IPS-18a (cell line): ENCODE data around the gene PACRG.

Source experiments
- H3K27ac ChIP-seq: one replicate; pipeline ENCODE4 v1.5.1; 2013; ENCODE audit warnings: low read length
- H3K27me3 ChIP-seq: one replicate; pipeline ENCODE4 v1.6.1; 2013; ENCODE audit warnings: mild to moderate bottlenecking, low read length; ENCODE audit not compliant: control insufficient read depth, insufficient read depth
- H3K36me3 ChIP-seq: one replicate; pipeline ENCODE4 v1.6.1; 2013; ENCODE audit warnings: low read depth, low read length; ENCODE audit not compliant: control insufficient read depth
- H3K4me1 ChIP-seq: one replicate; pipeline ENCODE4 v1.6.1; 2013; ENCODE audit warnings: low read depth, low read length; ENCODE audit not compliant: control insufficient read depth
- H3K4me3 ChIP-seq: one replicate; pipeline ENCODE4 v1.5.1; 2013; ENCODE audit warnings: low read length
- H3K9ac ChIP-seq: one replicate; pipeline ENCODE4 v1.6.1; 2013; ENCODE audit warnings: mild to moderate bottlenecking, low read length, moderate library complexity
- H3K9me3 ChIP-seq: one replicate; pipeline ENCODE4 v1.6.1; 2013; ENCODE audit warnings: low read depth, low read length; ENCODE audit not compliant: control insufficient read depth

The PACRG gene

GRCh38 chr6:162951164-162951743 lies 223.5 kb downstream of the PACRG start:
- H3K36me3 ChIP-seq, result no peaks in the 10 kb centered on the region
- H3K4me1 ChIP-seq, result no peaks in the 10 kb centered on the region

GRCh38 chr6:162952423-162952822 lies 224.6 kb downstream of the PACRG start:
- no peaks in the 10 kb centered on the region for H3K9me3 ChIP-seq
- H3K4me1 ChIP-seq, result no peaks in the 10 kb centered on the region
- no peak overlapping the region for H3K4me3 ChIP-seq
- no peak overlapping the region for H3K9ac ChIP-seq
- H3K27ac ChIP-seq, result no peak overlapping the region
- no peaks in the 10 kb centered on the region for H3K27me3 ChIP-seq
- no peaks in the 10 kb centered on the region for H3K36me3 ChIP-seq

More at GRCh38 chr6:162951164-162951743, 223.5 kb downstream of the PACRG start:
- Histone ChIP-seq H3K9ac (no peak overlapping the region), H3K9me3 (no peaks in the 10 kb centered on the region), H3K27ac (no peak overlapping the region), H3K4me3 (no peak overlapping the region), H3K27me3 (no peaks in the 10 kb centered on the region)

- H3K9ac ChIP-seq, result no peak overlapping the region
- no peaks in the 10 kb centered on the region for H3K27me3 ChIP-seq
- no peaks in the 10 kb centered on the region for H3K4me1 ChIP-seq
- H3K27ac ChIP-seq, result no peak overlapping the region
- H3K9me3 ChIP-seq, result no peaks in the 10 kb centered on the region
- no peak overlapping the region for H3K4me3 ChIP-seq
- H3K36me3 ChIP-seq, result no peaks in the 10 kb centered on the region
These were observed 229.3 kb downstream of the PACRG start for GRCh38 chr6:162957062-162957461.

GRCh38 chr6:162960679-162961457 lies 233.1 kb downstream of the PACRG start:
- H3K9ac ChIP-seq, result no peak overlapping the region
- no peak overlapping the region for H3K4me3 ChIP-seq
- no peaks in the 10 kb centered on the region for H3K36me3 ChIP-seq
- H3K4me1 ChIP-seq, result no peaks in the 10 kb centered on the region
- no peaks in the 10 kb centered on the region for H3K9me3 ChIP-seq
- no peak overlapping the region for H3K27ac ChIP-seq
- H3K27me3 ChIP-seq, result no peaks in the 10 kb centered on the region

- H3K27me3 ChIP-seq, result no peaks in the 10 kb centered on the region
- H3K27ac ChIP-seq, result no peak overlapping the region
- H3K4me3 ChIP-seq, result no peak overlapping the region
- H3K36me3 ChIP-seq, result no peaks in the 10 kb centered on the region
- no peaks in the 10 kb centered on the region for H3K4me1 ChIP-seq
- no peak overlapping the region for H3K9ac ChIP-seq
- H3K9me3 ChIP-seq, result no peaks in the 10 kb centered on the region
These were observed 234.3 kb downstream of the PACRG start for GRCh38 chr6:162962093-162962492.

- H3K4me3 ChIP-seq, result no peak overlapping the region
- no peak overlapping the region for H3K27ac ChIP-seq
- H3K9ac ChIP-seq, result no peak overlapping the region
- H3K4me1 ChIP-seq, result no peaks in the 10 kb centered on the region
- H3K27me3 ChIP-seq, result no peaks in the 10 kb centered on the region
- H3K36me3 ChIP-seq, result no peaks in the 10 kb centered on the region
- no peaks in the 10 kb centered on the region for H3K9me3 ChIP-seq
These were observed 236.1 kb downstream of the PACRG start for GRCh38 chr6:162963861-162964260.

GRCh38 chr6:162964488-162965140 lies 236.8 kb downstream of the PACRG start:
- Histone ChIP-seq H3K4me1 (no peaks in the 10 kb centered on the region), H3K9me3 (no peaks in the 10 kb centered on the region), H3K27me3 (no peaks in the 10 kb centered on the region), H3K27ac (no peak overlapping the region), H3K4me3 (no peak overlapping the region), H3K9ac (no peak overlapping the region), H3K36me3 (no peaks in the 10 kb centered on the region)

- H3K27me3 ChIP-seq, result no peaks in the 10 kb centered on the region
- H3K9ac ChIP-seq, result no peak overlapping the region
- H3K27ac ChIP-seq, result no peak overlapping the region
- H3K4me3 ChIP-seq, result no peak overlapping the region
- no peaks in the 10 kb centered on the region for H3K4me1 ChIP-seq
- H3K9me3 ChIP-seq, result no peaks in the 10 kb centered on the region
- H3K36me3 ChIP-seq, result no peaks in the 10 kb centered on the region
These were observed 237.6 kb downstream of the PACRG start for GRCh38 chr6:162965366-162965765.

- Histone ChIP-seq H3K9me3 (no peaks in the 10 kb centered on the region), H3K9ac (no peak overlapping the region), H3K27ac (no peak overlapping the region), H3K27me3 (no peaks in the 10 kb centered on the region), H3K36me3 (no peaks in the 10 kb centered on the region), H3K4me1 (no peaks in the 10 kb centered on the region), H3K4me3 (no peak overlapping the region)
These were observed 242.5 kb downstream of the PACRG start for GRCh38 chr6:162970246-162970645.

- H3K9me3 ChIP-seq, result no peaks in the 10 kb centered on the region
- H3K36me3 ChIP-seq, result no peaks in the 10 kb centered on the region
- H3K9ac ChIP-seq, result no peak overlapping the region
- no peak overlapping the region for H3K27ac ChIP-seq
- no peak overlapping the region for H3K4me3 ChIP-seq
- no peaks in the 10 kb centered on the region for H3K4me1 ChIP-seq
- H3K27me3 ChIP-seq, result no peaks in the 10 kb centered on the region
These were observed 243.6 kb downstream of the PACRG start for GRCh38 chr6:162971356-162971755.

- Histone ChIP-seq H3K9ac (no peak overlapping the region), H3K27me3 (no peaks in the 10 kb centered on the region), H3K36me3 (no peaks in the 10 kb centered on the region), H3K4me3 (no peak overlapping the region), H3K9me3 (no peaks in the 10 kb centered on the region), H3K4me1 (no peaks in the 10 kb centered on the region), H3K27ac (no peak overlapping the region)
These were observed 245.5 kb downstream of the PACRG start for GRCh38 chr6:162973151-162973872.
